H1 (cell line): ENCODE results near the gene TTC23. TPM values are rescaled to one million over a fixed set of nuclear protein-coding genes. Genes with fewer than 3 reads are reported as not detected.

Experiments used
- BACH1 ChIP-seq: IDR thresholded peaks from 2 replicates; pipeline ENCODE4 v1.6.1; 2012; ENCODE audit warnings: low read length, improper control_type of control experiment
- BCL11A ChIP-seq, 2 experiments: IDR thresholded peaks; one replicate each; pipeline ENCODE4 v1.6.1; 2011; ENCODE audit warnings: low read depth in 2 of 2, low read length in 2 of 2, mild to moderate bottlenecking in 2 of 2
- CBX8 ChIP-seq: fragments of 300-800, 300-1000 bp; sonication (generic); IDR thresholded peaks from 2 replicates; pipeline ENCODE4 v1.7.1; 2016; ENCODE audit warnings: low read depth, low read length, borderline replicate concordance
- CHD1 ChIP-seq: IDR thresholded peaks from 2 replicates; pipeline ENCODE4 v1.6.1; 2012; ENCODE audit warnings: low read depth, low read length, improper control_type of control experiment
- CHD7 ChIP-seq: fragments of 300-600 bp; sonication (generic); IDR thresholded peaks from 2 replicates; pipeline ENCODE4 v1.7.1; 2012; ENCODE audit warnings: low read length, moderate library complexity, mild to moderate bottlenecking, inconsistent platforms; ENCODE audit not compliant: insufficient replicate concordance
- E2F6 ChIP-seq: IDR thresholded peaks from 2 replicates; pipeline ENCODE4 v1.6.1; 2012; ENCODE audit warnings: inconsistent platforms
- KDM5A ChIP-seq: fragments of 200-600 bp; IDR thresholded peaks from 2 replicates; pipeline ENCODE4 v1.7.1; 2012; ENCODE audit warnings: mild to moderate bottlenecking, low read length, inconsistent platforms, mixed read lengths
- NRF1 ChIP-seq: IDR thresholded peaks from 2 replicates; pipeline ENCODE4 v1.6.1; 2011; ENCODE audit warnings: mild to moderate bottlenecking, low read depth, low read length, improper control_type of control experiment
- SAP30 ChIP-seq: fragments of 300-600 bp; sonication (generic); IDR thresholded peaks from 2 replicates; pipeline ENCODE4 v1.7.1; 2012; ENCODE audit warnings: low read length, moderate library complexity, mild to moderate bottlenecking, inconsistent platforms; ENCODE audit not compliant: insufficient read depth, insufficient replicate concordance
- SP1 ChIP-seq: IDR thresholded peaks from 2 replicates; pipeline ENCODE4 v1.6.1; 2011; ENCODE audit warnings: low read depth, low read length
- polyA plus RNA-seq, 7 experiments: library from polyadenylated mRNA; depleted of rRNA in 3 of 7; stranded (reverse) in 5 of 7; unstranded in 2 of 7; fragments of >200 nt in 5 of 7; fragments of 200-250 nt in 2 of 7; gene quantifications; 1 replicate in 5 of 7; 2 replicates in 1 of 7; 4 replicates in 1 of 7; pipeline versions ENCODE4 v1.2.1 to v1.2.3, GENCODE V29; 2011 to 2013; ENCODE audit warnings: missing spikeins in 2 of 7, mixed read lengths in 2 of 7
- total RNA-seq: library from RNA; stranded (reverse); fragmentation: NEBNext Ultra II Directional; extraction: Animal tissue kit (Norgen Biotek cat#: 25700); gene quantifications from 2 replicates; pipeline ENCODE4 v1.2.1, GENCODE V29; 2021

The TTC23 gene
- total and polyA plus RNA-seq, 2 of the 8 experiments (the other 6 are each of a cell fraction or from before 2014, with no cell fraction given): 4.8 to 23.0 TPM

GRCh38 chr15:99090011-99090699, 159.2 kb downstream of the TTC23 start (continued):
- TF ChIP-seq CHD1 (no peak), KDM5A (no peak), NRF1 (no peak), CBX8 (no peak), BCL11A (IDR thresholded peaks at IDR 0.05; ENCODE audit: low read depth in 2 of 2, low read length in 2 of 2) (no peak), SAP30 (no peak), BACH1 (no peak), SP1 (no peak), CHD7 (no peak), E2F6 (no peak)
